DOHH2 (cell line): ENCODE results near the gene HOXB8.

ENCODE experiments used
- H3F3A ChIP-seq: fragments of 200-600 bp; sonication (generic), shearing (Covaris generic); 2 replicates; pipeline ENCODE4 v1.6.0; 2016; ENCODE audit warnings: antibody characterized with exemption, mild to moderate bottlenecking; ENCODE audit not compliant: control insufficient read depth, insufficient read depth
- H3K27ac ChIP-seq: fragments of 200-600 bp; sonication (generic); 2 replicates; pipeline ENCODE4 v1.5.1; 2014; ENCODE audit warnings: low read depth, mild to moderate bottlenecking, low read length, moderate library complexity
- H3K27me3 ChIP-seq: fragments of 200-600 bp; sonication (generic); 2 replicates; pipeline ENCODE4 v1.6.1; 2014; ENCODE audit warnings: mild to moderate bottlenecking, low read length, mixed read lengths; ENCODE audit not compliant: control insufficient read depth
- H3K36me3 ChIP-seq: fragments of 200-600 bp; sonication (generic); 2 replicates; pipeline ENCODE4 v1.6.1; 2014; ENCODE audit warnings: mild to moderate bottlenecking, low read length, moderate library complexity, mixed read lengths; ENCODE audit not compliant: control insufficient read depth
- H3K4me1 ChIP-seq: fragments of 200-600 bp; sonication (generic); 2 replicates; pipeline ENCODE4 v1.6.1; 2014; ENCODE audit warnings: mild to moderate bottlenecking, low read length, mixed read lengths; ENCODE audit not compliant: control insufficient read depth
- H3K4me2 ChIP-seq: fragments of 200-600 bp; sonication (generic); 2 replicates; pipeline ENCODE4 v1.6.0; 2014; ENCODE audit warnings: mild to moderate bottlenecking, low read length, moderate library complexity
- H3K4me3 ChIP-seq: fragments of 200-600 bp; sonication (generic); 2 replicates; pipeline ENCODE4 v1.5.1; 2014; ENCODE audit warnings: mild to moderate bottlenecking, low read length, mixed read lengths
- H3K79me2 ChIP-seq: fragments of 200-600 bp; sonication (generic); 2 replicates; pipeline ENCODE4 v1.6.1; 2014; ENCODE audit warnings: mild to moderate bottlenecking, low read length, mixed read lengths; ENCODE audit not compliant: control insufficient read depth
- H3K9me2 ChIP-seq: fragments of 200-600 bp; sonication (generic); replicated peaks from 2 replicates; pipeline ENCODE4 v1.6.1; 2014; ENCODE audit warnings: mild to moderate bottlenecking, low read length, mixed read lengths; ENCODE audit not compliant: control insufficient read depth
- H3K9me3 ChIP-seq: fragments of 200-600 bp; sonication (generic); 2 replicates; pipeline ENCODE4 v1.6.1; 2014; ENCODE audit warnings: antibody characterized with exemption, low read length, mixed read lengths; ENCODE audit not compliant: control insufficient read depth, insufficient read depth
- H4K20me1 ChIP-seq: fragments of 200-600 bp; sonication (generic); 2 replicates; pipeline ENCODE4 v1.6.0; 2014; ENCODE audit warnings: low read depth, mild to moderate bottlenecking, antibody characterized with exemption, low read length, moderate library complexity; ENCODE audit not compliant: control insufficient read depth, insufficient read depth
- EZH2phosphoT487 ChIP-seq: fragments of 200-600 bp; sonication (generic); IDR thresholded peaks from 2 replicates; pipeline ENCODE4 v1.6.1; 2017; ENCODE audit warnings: borderline replicate concordance, mild to moderate bottlenecking, antibody characterized with exemption, low read length, moderate library complexity, mixed read lengths
- TF ChIP-seq, protein P1 (sequence below): fragments of 200-600 bp; sonication (generic); IDR thresholded peaks from one replicate; pipeline ENCODE4 v1.5.1; 2014; ENCODE audit warnings: antibody characterized with exemption, mild to moderate bottlenecking, low read depth, low read length; ENCODE audit not compliant: poor library complexity, severe bottlenecking

The HOXB8 gene

DNA sequence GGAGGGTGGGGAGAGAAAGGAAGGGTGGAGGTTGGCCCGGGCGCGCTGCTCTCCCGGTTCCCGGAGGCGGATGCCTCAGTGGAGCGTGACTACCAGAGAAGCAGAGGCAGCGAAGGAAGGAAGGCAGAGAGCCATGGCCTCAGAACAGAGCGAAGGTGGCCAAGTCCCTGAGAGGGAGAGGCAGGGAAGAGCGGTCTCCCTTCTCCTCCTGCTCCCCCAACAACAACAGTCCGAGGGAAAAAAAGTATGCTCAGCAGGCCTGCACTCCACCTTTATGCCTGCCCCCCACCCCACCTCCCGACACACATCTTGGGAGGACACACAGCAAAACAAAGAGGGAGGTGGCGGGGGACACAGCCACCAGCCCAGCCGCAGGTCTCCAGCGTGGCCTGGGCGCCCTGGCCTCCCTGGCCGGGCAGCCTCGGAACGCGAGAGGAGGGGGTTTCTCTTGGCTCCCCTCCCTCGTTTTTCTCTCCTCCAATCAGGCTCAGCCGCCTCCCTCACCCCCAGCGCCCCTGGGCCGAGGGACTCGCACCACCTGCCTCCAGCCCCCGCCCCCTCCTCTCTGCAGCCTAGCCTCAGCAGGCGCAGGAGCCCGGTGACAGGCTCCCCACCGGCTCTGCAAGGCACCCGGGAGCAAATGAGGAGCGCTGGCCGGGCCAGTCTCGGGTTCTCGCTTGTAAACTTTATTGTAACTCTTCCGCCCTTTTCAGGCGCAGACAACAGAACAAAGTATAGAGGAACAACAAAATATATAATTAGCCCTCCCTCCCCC, 3.2 kb downstream of the HOXB8 start:
- no peak overlapping the region for H3K27ac ChIP-seq
- H3K4me2 ChIP-seq: peak overlapping the region; percentile 82
- H4K20me1 ChIP-seq: no peaks in the 10 kb centered on the region
- no peaks in the 10 kb centered on the region for H3K36me3 ChIP-seq
- peak overlapping the region; percentile 83 for H3K4me3 ChIP-seq
- TF ChIP-seq, protein P1, sequence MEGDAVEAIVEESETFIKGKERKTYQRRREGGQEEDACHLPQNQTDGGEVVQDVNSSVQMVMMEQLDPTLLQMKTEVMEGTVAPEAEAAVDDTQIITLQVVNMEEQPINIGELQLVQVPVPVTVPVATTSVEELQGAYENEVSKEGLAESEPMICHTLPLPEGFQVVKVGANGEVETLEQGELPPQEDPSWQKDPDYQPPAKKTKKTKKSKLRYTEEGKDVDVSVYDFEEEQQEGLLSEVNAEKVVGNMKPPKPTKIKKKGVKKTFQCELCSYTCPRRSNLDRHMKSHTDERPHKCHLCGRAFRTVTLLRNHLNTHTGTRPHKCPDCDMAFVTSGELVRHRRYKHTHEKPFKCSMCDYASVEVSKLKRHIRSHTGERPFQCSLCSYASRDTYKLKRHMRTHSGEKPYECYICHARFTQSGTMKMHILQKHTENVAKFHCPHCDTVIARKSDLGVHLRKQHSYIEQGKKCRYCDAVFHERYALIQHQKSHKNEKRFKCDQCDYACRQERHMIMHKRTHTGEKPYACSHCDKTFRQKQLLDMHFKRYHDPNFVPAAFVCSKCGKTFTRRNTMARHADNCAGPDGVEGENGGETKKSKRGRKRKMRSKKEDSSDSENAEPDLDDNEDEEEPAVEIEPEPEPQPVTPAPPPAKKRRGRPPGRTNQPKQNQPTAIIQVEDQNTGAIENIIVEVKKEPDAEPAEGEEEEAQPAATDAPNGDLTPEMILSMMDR: no peak
- TF ChIP-seq EZH2phosphoT487: no peak
- H3K9me3 ChIP-seq: no peaks in the 10 kb centered on the region
- no peaks in the 10 kb centered on the region for H3K79me2 ChIP-seq
- no peaks in the 10 kb centered on the region for H3K9me2 ChIP-seq
- H3F3A ChIP-seq: no peaks in the 10 kb centered on the region
- H3K4me1 ChIP-seq: peaks cover 24% of the 10 kb centered on the region
- H3K27me3 ChIP-seq: peaks cover 43% of the 10 kb centered on the region

DNA sequence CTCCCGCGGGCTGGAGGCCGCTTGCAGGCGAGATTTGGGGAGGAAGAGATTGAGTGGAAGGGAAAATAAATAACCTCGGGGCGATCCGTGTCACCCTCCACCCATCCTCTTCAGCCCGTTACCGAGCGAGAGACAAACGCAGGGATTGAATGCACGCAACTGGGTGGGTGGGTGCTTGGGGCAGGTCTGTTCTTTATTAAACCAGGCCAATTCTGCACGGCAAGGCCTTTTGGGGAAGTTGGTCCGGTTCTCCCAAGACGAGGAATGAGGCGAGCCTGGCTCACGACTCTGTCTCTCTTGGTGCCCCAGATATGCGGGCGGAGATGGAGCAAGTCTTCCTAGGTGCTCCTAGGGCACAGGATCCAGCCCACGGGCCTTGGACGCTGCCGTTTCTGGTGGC, 3.9 kb downstream of the HOXB8 start:
- Histone ChIP-seq H3K4me1 (peaks cover 24% of the 10 kb centered on the region), H3K27me3 (peaks cover 37% of the 10 kb centered on the region), H3K9me2 (no peaks in the 10 kb centered on the region), H3K27ac (no peak overlapping the region), H3K4me3 (peak overlapping the region; percentile 83), H3K9me3 (no peaks in the 10 kb centered on the region), H4K20me1 (no peaks in the 10 kb centered on the region), H3K4me2 (peak overlapping the region; percentile 82), H3K36me3 (no peaks in the 10 kb centered on the region), H3F3A (no peaks in the 10 kb centered on the region), H3K79me2 (no peaks in the 10 kb centered on the region)
- no peak for TF ChIP-seq EZH2phosphoT487
- TF ChIP-seq, protein P1: no peak

DNA sequence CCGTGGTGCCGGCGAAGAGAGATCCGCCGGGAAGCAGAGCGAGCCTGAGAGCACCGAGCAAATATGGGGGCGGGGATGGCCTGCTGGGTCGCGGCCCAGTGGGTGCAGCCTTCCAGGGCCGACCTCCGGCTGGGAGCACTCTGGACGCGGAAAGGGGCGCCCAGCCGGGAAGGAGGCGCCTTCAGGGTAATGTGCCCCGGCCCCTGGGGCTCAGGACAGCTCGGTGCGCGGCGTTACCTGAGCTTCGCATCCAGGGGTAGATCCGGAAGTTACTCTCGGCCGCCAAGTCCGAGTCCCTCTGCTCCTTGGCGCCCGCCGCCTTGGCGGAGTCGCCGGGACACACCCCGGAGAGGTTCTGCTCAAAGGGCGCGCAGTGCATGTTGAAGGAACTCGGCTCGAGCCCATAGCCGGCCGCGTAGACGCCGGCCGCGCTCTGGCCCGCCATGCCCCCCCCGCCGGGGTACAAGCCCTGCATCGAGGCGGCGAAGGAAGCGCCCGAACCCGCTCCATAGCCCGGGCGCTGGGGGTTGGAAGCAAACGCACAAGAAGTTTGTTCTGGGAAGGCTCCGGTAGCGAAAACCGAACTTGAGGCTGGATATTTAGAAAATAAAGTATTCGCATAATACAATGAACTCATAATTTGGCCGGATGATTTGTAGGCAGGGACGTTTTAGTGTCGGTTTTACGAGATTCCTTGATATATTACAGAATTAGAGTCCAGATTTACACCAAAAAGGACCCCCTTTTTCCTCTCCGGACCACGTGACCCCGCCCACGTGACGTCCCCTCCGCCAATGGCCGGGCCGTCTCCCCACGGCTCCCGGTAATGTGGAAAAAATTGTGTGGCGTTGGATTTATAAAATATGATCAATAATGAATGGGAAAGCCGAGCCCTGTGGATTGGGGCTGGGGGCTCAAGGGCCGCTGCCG, 4.5 kb downstream of the HOXB8 start, which contains the start of gene HOXB7:
Gene HOXB7, minus strand, starts transcription at position 736 of the 930 bp plus-strand sequence. Its CDS starts 99 bp downstream, at position 637.
- peaks cover 32% of the 10 kb centered on the region for H3K27me3 ChIP-seq

More for the DNA sequence above, 4.5 kb downstream of the HOXB8 start, which contains the start of gene HOXB7:
- peak within 1 kb of the TSS; percentile 82 for H3K4me2 ChIP-seq
- H3F3A ChIP-seq: no peaks in the 10 kb centered on the region
- H3K9me3 ChIP-seq: no peaks in the 10 kb centered on the region
- TF ChIP-seq, protein P1: no peak
- TF ChIP-seq EZH2phosphoT487: no peak
- H3K9me2 ChIP-seq: no peaks in the 10 kb centered on the region
- H4K20me1 ChIP-seq: no peaks in the 10 kb centered on the region
- H3K4me3 ChIP-seq: peak within 1 kb of the TSS; percentile 83
- no peaks in the 10 kb centered on the region for H3K79me2 ChIP-seq
- H3K4me1 ChIP-seq: peaks cover 24% of the 10 kb centered on the region
- H3K36me3 ChIP-seq: no peaks in the 10 kb centered on the region
- peak within 1 kb of the TSS; percentile 24; the same call in 1 of the 2 replicates for H3K27ac ChIP-seq
